HepG2 (cell line): Measurements from ENCODE around the gene RASSF8. TPM values are rescaled to one million over a fixed set of nuclear protein-coding genes. Genes with fewer than 3 reads are reported as not detected.

ENCODE experiments used
- ATAC-seq: fragments of 200-7000 bp; cut with Tn5 transposase; 3 replicates; pipeline ENCODE4 v1.9.1; 2020; ENCODE audit warnings: mild to moderate bottlenecking, moderate library complexity
- BruUV-seq: library from RNA; stranded (reverse); fragments of 400-500 nt; replicated peaks from 2 replicates; lab custom pipeline; 2021; lab: Mats Ljungman, UMichigan
- CTCF ChIA-PET: fragments of 300-600 bp; formaldehyde crosslinking; extraction: SDS; loops from one replicate; lab custom pipeline; 2021; ENCODE audit warnings: low total read pairs, inconsistent platforms, low intra/inter-chr PET ratio; lab: Yijun Ruan, JAX
- POLR2A ChIA-PET: fragments of 350-600 bp; sonication (Branson Sonifier 250); formaldehyde crosslinking; loops from one replicate; lab custom pipeline; 2020; ENCODE audit warnings: antibody characterized with exemption, inconsistent platforms; lab: Yijun Ruan, JAX
- DNase-seq: peaks from one replicate; pipeline ENCODE4 v3.0.0-alpha.2; 2015; ENCODE audit warnings: low spot score
- FAIRE-seq: peaks from 3 replicates; lab custom pipeline; 2011; peaks lifted over from hg19 to GRCh38; lab: Jason Lieb, UNC
- H2AFZ ChIP-seq: one replicate; pipeline ENCODE4 v1.6.1; 2011; ENCODE audit warnings: low read length, inconsistent platforms
- H3K27ac ChIP-seq: fragments of 300-600 bp; 3 replicates; pipeline ENCODE4 v1.8.0; 2011; ENCODE audit warnings: mixed run types, mild to moderate bottlenecking, mixed read lengths, low read length, inconsistent platforms; ENCODE audit not compliant: insufficient read depth; ENCODE audit errors: extremely low read length
- H3K27me3 ChIP-seq, 2 experiments: fragments of 200-600 bp in 1 of 2; 2 replicates in 1 of 2; 3 replicates in 1 of 2; pipeline versions ENCODE4 v1.6.0 to v1.8.0; 2011; ENCODE audit warnings: low read length in 2 of 2, mild to moderate bottlenecking in 2 of 2, moderate library complexity in 2 of 2, inconsistent platforms in 1 of 2; ENCODE audit not compliant: insufficient read depth in 2 of 2, control insufficient read depth in 1 of 2
- H3K36me3 ChIP-seq, 2 experiments: fragments of 200-600 bp in 1 of 2; replicated peaks in 1 of 2; 2 replicates in 1 of 2; 3 replicates in 1 of 2; pipeline versions ENCODE4 v1.5.1 to v1.8.0; 2011; ENCODE audit warnings: low read length in 2 of 2, inconsistent platforms in 1 of 2; ENCODE audit not compliant: insufficient read depth in 2 of 2, control insufficient read depth in 1 of 2
- H3K4me1 ChIP-seq: 2 replicates; pipeline ENCODE4 v1.5.1; 2012; ENCODE audit warnings: low read length, inconsistent platforms; ENCODE audit not compliant: insufficient read depth
- H3K4me2 ChIP-seq: 2 replicates; pipeline ENCODE4 v1.6.0; 2011; ENCODE audit warnings: low read depth, low read length, inconsistent platforms
- H3K4me3 ChIP-seq, 3 experiments: fragments of 200-600 bp in 1 of 3; sonication (generic), shearing (Covaris generic) in 1 of 3; replicated peaks in 1 of 3; 2 replicates each; pipeline ENCODE4 v1.5.1; 2011 to 2016; ENCODE audit warnings: low read length in 3 of 3, inconsistent platforms in 2 of 3, low read depth in 2 of 3, mild to moderate bottlenecking in 2 of 3, control low read depth in 1 of 3, mixed read lengths in 1 of 3; ENCODE audit not compliant: insufficient read depth in 1 of 3
- H3K79me2 ChIP-seq: one replicate; pipeline ENCODE4 v1.6.1; 2011; ENCODE audit warnings: low read length, inconsistent platforms; ENCODE audit not compliant: insufficient read depth
- H3K9ac ChIP-seq: 2 replicates; pipeline ENCODE4 v1.6.0; 2011; ENCODE audit warnings: mild to moderate bottlenecking, low read depth, low read length, inconsistent platforms; ENCODE audit not compliant: insufficient read depth
- H3K9me3 ChIP-seq: 2 replicates; pipeline ENCODE4 v1.5.1; 2012; ENCODE audit warnings: mild to moderate bottlenecking, low read length
- H4K20me1 ChIP-seq: 2 replicates; pipeline ENCODE4 v1.6.0; 2011; ENCODE audit warnings: inconsistent platforms, mild to moderate bottlenecking, low read length, moderate library complexity; ENCODE audit not compliant: insufficient read depth
- CREB3 ChIP-seq: sonication (generic); formaldehyde crosslinking; IDR thresholded peaks from 2 replicates; pipeline ENCODE4 v1.5.0; 2020; ENCODE audit warnings: missing genetic modification reagents
- ELF3 ChIP-seq: IDR thresholded peaks from 2 replicates; pipeline ENCODE4 v1.6.1; 2016; ENCODE audit warnings: missing genetic modification reagents, missing compliant biosample characterization
- ELF4 ChIP-seq: sonication (generic); formaldehyde crosslinking; IDR thresholded peaks from 2 replicates; pipeline ENCODE4 v1.5.0; 2020; ENCODE audit warnings: missing genetic modification reagents, mild to moderate bottlenecking, moderate library complexity, borderline replicate concordance
- PHB2 ChIP-seq: fragments of 450-650 bp; IDR thresholded peaks from 2 replicates; pipeline ENCODE4 v1.6.1; 2018; ENCODE audit not compliant: partially characterized antibody
- RFXAP ChIP-seq: sonication (generic); formaldehyde crosslinking; IDR thresholded peaks from 2 replicates; pipeline ENCODE4 v1.4.0; 2020; ENCODE audit warnings: missing genetic modification reagents, borderline replicate concordance
- ZBTB7A ChIP-seq: sonication (generic); formaldehyde crosslinking; IDR thresholded peaks from 2 replicates; pipeline ENCODE4 v1.8.0; 2022; ENCODE audit warnings: mild to moderate bottlenecking, missing genetic modification reagents
- ZFP90 ChIP-seq: sonication (generic); formaldehyde crosslinking; IDR thresholded peaks from 2 replicates; pipeline ENCODE4 v1.8.0; 2022; ENCODE audit warnings: missing genetic modification reagents, mild to moderate bottlenecking, inconsistent platforms, borderline replicate concordance
- ZNF280B ChIP-seq: sonication (generic); formaldehyde crosslinking; IDR thresholded peaks from 2 replicates; pipeline ENCODE4 v1.5.0; 2020; ENCODE audit warnings: missing genetic modification reagents, mild to moderate bottlenecking, borderline replicate concordance
- ZNF446 ChIP-seq: sonication (generic); formaldehyde crosslinking; IDR thresholded peaks from 2 replicates; pipeline ENCODE4 v1.5.0; 2020; ENCODE audit warnings: mild to moderate bottlenecking, missing genetic modification reagents
- ZNF567 ChIP-seq: sonication (generic); formaldehyde crosslinking; IDR thresholded peaks from 2 replicates; pipeline ENCODE4 v1.8.1; 2023; ENCODE audit warnings: mild to moderate bottlenecking, missing genetic modification reagents, borderline replicate concordance
- ZNF569 ChIP-seq: sonication (generic); formaldehyde crosslinking; IDR thresholded peaks from 2 replicates; pipeline ENCODE4 v1.5.0; 2020; ENCODE audit warnings: mild to moderate bottlenecking, missing genetic modification reagents, moderate library complexity, borderline replicate concordance
- WGBS: methylation state at CpG from one replicate; pipeline ENCODE4 v1.1.6; 2017; ENCODE audit warnings: low lambda C conversion rate; 5-methylcytosine and 5-hydroxymethylcytosine counted together
- in situ Hi-C: cut with HindIII; loops from 2 replicates; pipeline ENCODE4 v1.10.0; 2017; ENCODE audit warnings: low pct_unique_long_range_greater_than_20kb; ENCODE audit not compliant: extremely low pct_ligation_motif_present
- intact Hi-C: fragments of 100-400 bp; cut with micrococcal nuclease; formaldehyde crosslinking; loops from one replicate; pipeline ENCODE4 v1.10.0; 2022; ENCODE audit not compliant: unreplicated experiment
- polyA plus RNA-seq, 8 experiments: library from polyadenylated mRNA; depleted of rRNA in 3 of 8; stranded (reverse) in 7 of 8; unstranded in 1 of 8; fragments of >200 nt; fragmentation: Illumina TruSeq in 4 of 8; extraction: Trizol in 4 of 8; gene quantifications; 2 replicates each; pipeline versions ENCODE4 v1.2.1 to v1.2.3, GENCODE V29; 2011 to 2016; ENCODE audit warnings: low read depth in 4 of 8, missing spikeins in 1 of 8, mixed read lengths in 1 of 8; ENCODE audit not compliant: insufficient read depth in 1 of 8
- total RNA-seq, 5 experiments: library from RNA; depleted of rRNA; stranded (reverse); fragments of >200 nt; fragmentation: Illumina TruSeq; extraction: Trizol; gene quantifications; 2 replicates each; pipeline ENCODE4 v1.2.3, GENCODE V29; 2016; ENCODE audit warnings: low read depth in 1 of 5

The RASSF8 gene
- total and polyA plus RNA-seq, 2 of the 13 experiments (the other 11 are each of a cell fraction or from before 2014, with no cell fraction given), result 0.82 to 9.2 TPM

GRCh38 chr12:26100666-26101349 is 142.3 kb downstream of the RASSF8 start (continued):
- no peak for TF ChIP-seq ZNF280B (CRISPR knock-in tag)
- TF ChIP-seq ELF4, result no peak
- no peak for TF ChIP-seq ZFP90 (CRISPR knock-in tag)
- TF ChIP-seq RFXAP (CRISPR knock-in tag), result no peak
- TF ChIP-seq CREB3 (CRISPR knock-in tag), result no peak
- TF ChIP-seq PHB2, result no peak

GRCh38 chr12:26101350-26101734 is 142.9 kb downstream of the RASSF8 start:
- FAIRE-seq (no peak), DNase-seq (no peak), ATAC-seq (no peak)
- in situ Hi-C loops (no loop called here), intact Hi-C loops (no loop called here)
- ChIA-PET CTCF (no interaction called here), POLR2A (no interaction called here)
- no peak overlapping the region for H3K27ac ChIP-seq
- WGBS, result 1% methylated on average over 3 of the region's 3 CpGs
- H3K9me3 ChIP-seq, result no peaks in the 10 kb centered on the region
- no peak overlapping the region for H3K4me3 ChIP-seq
- TF ChIP-seq ZBTB7A (no peak), ELF3 (CRISPR knock-in tag) (no peak), ZNF446 (CRISPR knock-in tag) (no peak), ZNF567 (no peak), ZNF569 (CRISPR knock-in tag) (no peak)
- no peak overlapping the region for H3K9ac ChIP-seq
- H4K20me1 ChIP-seq, result no peaks in the 10 kb centered on the region
- no peaks in the 10 kb centered on the region for H3K79me2 ChIP-seq
- no TSS peak for BruUV-seq
- H3K4me2 ChIP-seq, result no peak overlapping the region
- H3K4me1 ChIP-seq, result peaks cover 2% of the 10 kb centered on the region
- no peaks in the 10 kb centered on the region for H3K36me3 ChIP-seq
- no peak overlapping the region for H2AFZ ChIP-seq
- no peaks in the 10 kb centered on the region; a peak in 2 of 5 replicates for H3K27me3 ChIP-seq
